HL-60 (cell line): Measurements from ENCODE around the gene VPS25.

Experiments used
- DNase-seq, 2 experiments: peaks; one replicate each; pipeline ENCODE4 v3.0.0-alpha.2; 2010 to 2020; ENCODE audit warnings: low read depth in 1 of 2, low spot score in 1 of 2
- H3K27ac ChIP-seq: fragments of 250-450 bp; sonication (Bioruptor Pico); replicated peaks from 2 replicates; pipeline ENCODE4 v1.5.1; 2020; ENCODE audit warnings: mild to moderate bottlenecking, moderate library complexity
- H3K27me3 ChIP-seq: fragments of 250-450 bp; sonication (Bioruptor Pico); 2 replicates; pipeline ENCODE4 v1.5.1; 2021; ENCODE audit warnings: mild to moderate bottlenecking, moderate library complexity; ENCODE audit not compliant: insufficient read depth, poor library complexity, severe bottlenecking
- H3K4me3 ChIP-seq: replicated peaks from 2 replicates; pipeline ENCODE4 v1.5.1; 2011; ENCODE audit warnings: mild to moderate bottlenecking, control low read depth, low read length; ENCODE audit not compliant: insufficient read depth
- CTCF ChIP-seq: IDR thresholded peaks from one replicate; pipeline ENCODE4 v1.5.1; 2011; ENCODE audit warnings: low read length, control low read depth, inconsistent platforms; ENCODE audit not compliant: insufficient read depth
- GABPA ChIP-seq: IDR thresholded peaks from 2 replicates; pipeline ENCODE4 v1.6.1; 2012; ENCODE audit warnings: low read depth
- POLR2AphosphoS5 ChIP-seq: IDR thresholded peaks from 2 replicates; pipeline ENCODE4 v1.6.1; 2012; ENCODE audit warnings: low read depth
- REST ChIP-seq: IDR thresholded peaks from 2 replicates; pipeline ENCODE4 v1.6.1; 2012; ENCODE audit warnings: low read depth; ENCODE audit not compliant: insufficient replicate concordance
- SPI1 ChIP-seq: IDR thresholded peaks from 2 replicates; pipeline ENCODE4 v1.6.1; 2012; ENCODE audit warnings: low read depth, mild to moderate bottlenecking, borderline replicate concordance

The VPS25 gene

GRCh38 chr17:42774066-42774745 lies 957 bp downstream of the VPS25 start:
- Histone ChIP-seq H3K4me3 (peak overlapping the region; percentile 88), H3K27me3 (no peaks in the 10 kb centered on the region), H3K27ac (peak overlapping the region; percentile 72)
- TF ChIP-seq REST (no peak), GABPA (no peak)
- DNase-seq: no peak

GRCh38 chr17:42775534-42776098 lies 2.4 kb downstream of the VPS25 start:
- Histone ChIP-seq H3K4me3 (no peak overlapping the region), H3K27ac (no peak overlapping the region), H3K27me3 (peaks cover under 1% of the 10 kb centered on the region)
- TF ChIP-seq CTCF (no peak), SPI1 (peak; percentile 92)
- DNase-seq: peak; percentile 55 to 73

- no peak for DNase-seq
- Histone ChIP-seq H3K4me3 (no peak overlapping the region), H3K27ac (no peak overlapping the region), H3K27me3 (peaks cover 23% of the 10 kb centered on the region)
- no peak for TF ChIP-seq CTCF
- no peak for TF ChIP-seq SPI1
- no peak for TF ChIP-seq REST
These were observed 5.3 kb downstream of the VPS25 start for GRCh38 chr17:42778570-42778969.

- DNase-seq: no peak
- TF ChIP-seq REST (no peak), CTCF (no peak), GABPA (no peak), SPI1 (no peak), POLR2AphosphoS5 (no peak)
- Histone ChIP-seq H3K27ac (no peak overlapping the region), H3K4me3 (no peak overlapping the region), H3K27me3 (peaks cover 32% of the 10 kb centered on the region)
These were observed 6.2 kb downstream of the VPS25 start for GRCh38 chr17:42779304-42779935.
